Measurements from ENCODE around the gene SAP30BP. TPM values are rescaled to one million over a fixed set of nuclear protein-coding genes. Genes with fewer than 3 reads are reported as not detected.

SAP30BP gene
- total RNA-seq, 3 donors from 2014 or later (not counting 1 experiment from before 2014, with no cell fraction given) = 234 to 246 (median 240) TPM

- DNase-seq (no peak), ATAC-seq (no peak)
- 95% methylated on average over 12 of the region's 12 CpGs for WGBS (ENCODE audit: insufficient coverage)
- TF ChIP-seq CTCF (IDR thresholded peaks at IDR 0.05) = no peak
- Mint-ChIP-seq H3K4me3 (no peak overlapping the region), H3K9me3 (no peaks in the 10 kb centered on the region), H3K27ac (no peak overlapping the region), H3K27me3 (ENCODE audit: low read depth in 2 of 2) (no peaks in the 10 kb centered on the region), H3K4me1 (no peaks in the 10 kb centered on the region), H3K36me3 (no peaks in the 10 kb centered on the region)
- H3K4me3 ChIP-seq (ENCODE audit: low read length) = no peak overlapping the region
- H3K27me3 ChIP-seq (ENCODE audit: control insufficient read depth, insufficient read depth, low read length) = no peaks in the 10 kb centered on the region
- intact Hi-C loops (cut with micrococcal nuclease) = no loop called here
- no peaks in the 10 kb centered on the region for H3K4me1 ChIP-seq (ENCODE audit: control insufficient read depth, insufficient read depth, low read length)
- peaks cover 41% of the 10 kb centered on the region for H3K36me3 ChIP-seq (ENCODE audit: control insufficient read depth, insufficient read depth, low read length)
- no peaks in the 10 kb centered on the region for H3K9me3 ChIP-seq (ENCODE audit: control insufficient read depth, insufficient read depth, low read length)
- H3K27ac ChIP-seq (ENCODE audit: low read length) = no peak overlapping the region
Observed at GRCh38 chr17:75624021-75624420, 43.1 kb upstream of the SAP30BP start.

GRCh38 chr17:75624714-75625345 is 42.3 kb upstream of the SAP30BP start:
- no peak for TF ChIP-seq CTCF (IDR thresholded peaks at IDR 0.05)
- no peak overlapping the region for H3K27ac ChIP-seq (ENCODE audit: low read length)
- H3K36me3 Mint-ChIP-seq = no peaks in the 10 kb centered on the region
- no peaks in the 10 kb centered on the region for H3K4me1 Mint-ChIP-seq
- no peak for DNase-seq
- intact Hi-C loops (cut with micrococcal nuclease) = no loop called here
- no peaks in the 10 kb centered on the region for H3K9me3 Mint-ChIP-seq
- H3K27me3 ChIP-seq (ENCODE audit: control insufficient read depth, insufficient read depth, low read length) = no peaks in the 10 kb centered on the region
- no peak overlapping the region for H3K4me3 Mint-ChIP-seq
- no peak overlapping the region for H3K27ac Mint-ChIP-seq
- 90% methylated on average over 19 of the region's 23 CpGs for WGBS (ENCODE audit: insufficient coverage)
- no peak overlapping the region for H3K4me3 ChIP-seq (ENCODE audit: low read length)
- no peaks in the 10 kb centered on the region for H3K4me1 ChIP-seq (ENCODE audit: control insufficient read depth, insufficient read depth, low read length)
- peaks cover 37% of the 10 kb centered on the region for H3K36me3 ChIP-seq (ENCODE audit: control insufficient read depth, insufficient read depth, low read length)
- no peaks in the 10 kb centered on the region for H3K9me3 ChIP-seq (ENCODE audit: control insufficient read depth, insufficient read depth, low read length)
- ATAC-seq = no peak
- no peaks in the 10 kb centered on the region for H3K27me3 Mint-ChIP-seq (ENCODE audit: low read depth in 2 of 2)

- peak in 1 of 2 donors; percentile 26 for DNase-seq
- Histone ChIP-seq H3K4me3 (ENCODE audit: low read length) (no peak overlapping the region), H3K9me3 (ENCODE audit: control insufficient read depth, insufficient read depth, low read length) (no peaks in the 10 kb centered on the region), H3K27me3 (ENCODE audit: control insufficient read depth, insufficient read depth, low read length) (no peaks in the 10 kb centered on the region), H3K4me1 (ENCODE audit: control insufficient read depth, insufficient read depth, low read length) (no peaks in the 10 kb centered on the region), H3K27ac (ENCODE audit: low read length) (no peak overlapping the region), H3K36me3 (ENCODE audit: control insufficient read depth, insufficient read depth, low read length) (peaks cover 27% of the 10 kb centered on the region)
- ATAC-seq = no peak
- intact Hi-C loops (cut with micrococcal nuclease) = no loop called here
- Mint-ChIP-seq H3K4me1 (no peaks in the 10 kb centered on the region), H3K4me3 (no peak overlapping the region), H3K27me3 (ENCODE audit: low read depth in 2 of 2) (no peaks in the 10 kb centered on the region), H3K27ac (no peak overlapping the region), H3K36me3 (no peaks in the 10 kb centered on the region), H3K9me3 (no peaks in the 10 kb centered on the region)
- 91% methylated on average over 15 of the region's 15 CpGs for WGBS (ENCODE audit: insufficient coverage)
- peak; percentile 15 for TF ChIP-seq CTCF (IDR thresholded peaks at IDR 0.05)
Observed at GRCh38 chr17:75625813-75626486, 41.2 kb upstream of the SAP30BP start.
